GM18505 (cell line): ENCODE results near the gene FPR2.

Experiments used
- ATAC-seq: cut with Tn5 transposase; IDR thresholded peaks from one replicate; pipeline ENCODE4 v1.9.1; 2021; ENCODE audit not compliant: unreplicated experiment
- POLR2A ChIP-seq: IDR thresholded peaks from 4 replicates; pipeline ENCODE4 v1.6.1; 2011; ENCODE audit warnings: borderline replicate concordance; ENCODE audit not compliant: insufficient read depth, insufficient read length; ENCODE audit errors: extremely low read depth

Gene FPR2

GRCh38 chr19:51760697-51761356 is at the start of gene FPR2:
Gene FPR2, plus strand, starts transcription at chr19:51761180. Its CDS starts 7,479 bp downstream, at chr19:51768659.
- TF ChIP-seq POLR2A, result no peak
- ATAC-seq, result no peak

- TF ChIP-seq POLR2A, result no peak
- ATAC-seq, result no peak
These were observed 49.3 kb upstream of the FPR2 start for GRCh38 chr19:51711702-51712101.

- ATAC-seq, result no peak
- TF ChIP-seq POLR2A, result no peak
These were observed 48.4 kb upstream of the FPR2 start for GRCh38 chr19:51712461-51713081.

GRCh38 chr19:51713319-51714285 is 47.4 kb upstream of the FPR2 start:
- no peak for ATAC-seq
- no peak for TF ChIP-seq POLR2A

DNA sequence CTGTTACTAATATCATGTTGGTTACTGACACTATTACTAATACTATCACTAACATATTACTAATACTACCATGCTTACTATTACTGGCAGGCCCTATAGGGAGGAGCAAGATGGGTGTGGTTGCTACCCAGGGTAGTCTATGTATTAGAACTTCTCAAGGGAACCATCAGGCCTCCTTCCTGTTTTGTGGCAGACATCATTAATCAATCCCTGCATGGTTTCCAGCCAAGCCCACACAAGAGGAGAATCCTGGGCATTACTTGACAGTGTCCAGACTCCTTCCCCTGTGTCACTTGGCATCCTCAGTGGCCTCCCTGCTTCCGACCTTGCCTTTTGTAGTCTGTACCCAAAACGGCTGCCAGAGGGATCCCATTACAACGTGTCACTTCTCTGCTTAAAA is 46.1 kb upstream of the FPR2 start:
- TF ChIP-seq POLR2A, result no peak
- no peak for ATAC-seq

GRCh38 chr19:51715850-51716249 is 45.1 kb upstream of the FPR2 start:
- TF ChIP-seq POLR2A, result no peak
- no peak for ATAC-seq

DNA sequence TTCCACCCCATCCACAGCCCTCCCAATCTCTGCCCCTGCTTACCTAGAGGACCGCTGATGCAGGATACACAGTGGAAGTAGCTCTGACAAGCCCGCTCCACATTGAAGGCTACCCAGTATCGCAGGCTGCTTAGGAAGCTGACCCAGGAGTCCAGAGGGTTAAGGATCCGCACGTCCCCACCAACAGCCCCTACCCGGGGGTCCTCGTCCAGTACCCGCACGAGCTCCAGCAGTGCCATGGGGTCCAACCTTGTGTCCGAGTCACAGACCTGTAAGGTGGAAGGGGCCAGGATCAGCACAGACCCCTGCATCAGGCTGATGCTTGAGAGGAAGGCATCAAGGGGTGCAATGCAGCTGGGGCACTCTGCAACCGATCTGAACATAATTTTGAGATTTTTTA is 44.1 kb upstream of the FPR2 start:
- no peak for ATAC-seq
- no peak for TF ChIP-seq POLR2A

DNA sequence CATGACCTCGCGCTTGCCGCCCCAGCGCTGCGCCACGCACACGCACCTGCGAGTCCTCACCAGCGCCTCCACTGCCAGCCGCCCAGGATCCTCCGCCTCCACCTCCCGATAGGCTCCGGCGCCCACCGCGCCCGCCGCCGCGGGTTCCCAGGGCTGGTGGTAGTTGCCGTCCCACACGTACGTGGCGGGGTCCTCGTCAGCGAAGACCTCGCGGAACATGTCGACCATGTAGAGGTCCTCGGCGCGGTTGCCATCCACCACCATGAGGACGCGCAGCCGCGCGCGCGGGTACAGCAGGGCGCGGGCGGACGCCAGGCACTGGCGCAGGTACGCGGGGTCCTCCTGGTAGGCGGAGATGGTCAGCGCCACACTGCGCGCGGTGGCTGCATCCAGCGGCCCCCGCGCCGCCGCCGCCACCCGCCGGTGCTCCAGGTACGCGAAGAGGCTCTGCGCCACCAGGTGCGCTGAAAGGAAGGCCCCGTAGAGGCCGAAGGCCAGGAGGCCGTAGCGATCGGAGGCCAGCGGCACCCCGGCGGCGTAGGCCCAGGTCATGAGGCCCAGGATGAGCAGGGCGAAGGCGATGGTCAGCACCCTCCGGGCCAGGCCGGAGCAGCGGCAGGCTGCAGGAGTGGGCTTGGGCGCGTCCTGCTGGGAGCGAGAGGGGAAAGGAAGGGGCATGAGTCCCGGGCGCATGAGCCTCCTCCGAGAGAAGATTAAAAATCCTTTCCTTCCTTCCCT is 41.6 kb upstream of the FPR2 start:
- no peak for TF ChIP-seq POLR2A
- no peak for ATAC-seq

- TF ChIP-seq POLR2A, result no peak
- ATAC-seq, result no peak
These were observed 39.1 kb upstream of the FPR2 start for GRCh38 chr19:51721905-51722304.

DNA sequence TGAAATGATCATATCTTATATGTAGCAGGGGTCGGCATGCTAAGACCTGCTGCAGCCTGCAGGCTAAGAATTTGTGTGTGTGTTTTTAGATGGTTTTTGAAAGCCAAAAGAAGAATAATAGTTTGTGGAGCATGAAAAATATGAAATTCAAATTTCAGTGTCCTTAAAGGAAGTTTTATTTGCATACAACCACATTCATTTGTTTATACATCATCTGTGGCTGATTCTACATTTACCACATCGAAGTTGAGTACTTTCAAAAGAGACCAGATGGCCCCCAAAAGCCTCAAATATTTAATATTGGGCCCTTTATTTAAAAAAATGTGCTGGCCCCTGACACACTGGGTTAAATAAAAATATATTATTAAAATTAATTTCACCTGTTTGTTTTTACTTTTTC is 38.5 kb upstream of the FPR2 start:
- no peak for TF ChIP-seq POLR2A
- no peak for ATAC-seq

GRCh38 chr19:51724543-51724942 is 36.4 kb upstream of the FPR2 start:
- no peak for TF ChIP-seq POLR2A
- ATAC-seq, result no peak

DNA sequence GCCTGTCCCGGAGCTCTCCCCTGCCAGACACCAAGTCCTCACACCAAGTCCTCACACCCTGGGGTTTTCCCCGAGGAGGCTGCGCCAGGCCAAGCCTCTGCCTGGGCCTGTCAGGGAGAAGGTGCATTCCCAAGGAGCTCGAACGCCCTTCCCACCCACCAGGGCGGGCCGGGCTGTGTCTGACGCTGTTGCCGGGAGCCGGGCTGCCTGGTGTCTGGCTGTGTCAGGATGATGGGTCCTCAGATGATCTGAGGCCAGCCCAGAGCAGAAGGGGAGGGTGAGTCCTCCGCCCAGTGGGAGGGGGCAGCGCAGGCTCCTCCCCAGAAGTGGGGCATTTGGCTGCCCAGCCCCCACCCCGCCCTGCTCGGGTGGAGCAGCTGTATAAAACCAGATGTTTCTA is 34.9 kb upstream of the FPR2 start:
- ATAC-seq, result no peak
- TF ChIP-seq POLR2A, result no peak

DNA sequence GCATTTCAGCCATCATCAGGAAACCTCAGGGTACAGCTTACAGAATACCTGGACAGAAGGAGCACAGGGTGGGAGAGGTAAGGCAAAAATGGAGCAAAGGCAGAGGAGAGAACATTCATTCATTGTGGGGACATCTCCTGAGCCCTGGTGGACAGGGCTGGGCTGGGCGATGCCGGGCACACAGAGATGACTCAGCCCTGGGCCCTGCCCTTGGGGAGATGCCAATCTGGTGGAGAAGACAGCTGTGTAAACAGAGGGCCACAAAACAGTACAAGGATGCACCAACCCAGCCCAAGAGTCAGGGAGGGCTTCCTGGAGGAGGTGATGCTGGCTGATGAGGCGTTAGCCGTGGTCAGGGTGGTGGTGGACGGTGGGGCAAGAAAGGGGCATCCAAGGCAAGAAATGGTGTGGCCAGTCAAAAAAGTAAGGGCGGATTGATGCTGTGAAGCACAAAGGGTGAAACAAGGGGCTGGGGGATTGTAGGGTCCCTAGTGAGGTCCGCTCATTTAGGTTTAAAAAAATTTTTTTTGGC is 33.6 kb upstream of the FPR2 start:
- ATAC-seq, result no peak
- TF ChIP-seq POLR2A, result no peak
